DOHH2 (cell line): Measurements from ENCODE around the gene CD96.

Source experiments
- CTCF ChIP-seq: fragments of 200-600 bp; sonication (generic); IDR thresholded peaks from one replicate; pipeline ENCODE4 v1.5.1; 2014; ENCODE audit warnings: antibody characterized with exemption, mild to moderate bottlenecking, low read depth, low read length; ENCODE audit not compliant: poor library complexity, severe bottlenecking
- EZH2phosphoT487 ChIP-seq: fragments of 200-600 bp; sonication (generic); IDR thresholded peaks from 2 replicates; pipeline ENCODE4 v1.6.1; 2017; ENCODE audit warnings: borderline replicate concordance, mild to moderate bottlenecking, antibody characterized with exemption, low read length, moderate library complexity, mixed read lengths

- TF ChIP-seq CTCF (no peak), EZH2phosphoT487 (no peak)
These were observed 49.6 kb downstream of the CD96 start for GRCh38 chr3:111591555-111591954.
